ENCODE results near the gene SLC5A3. TPM values are rescaled to one million over a fixed set of nuclear protein-coding genes. Genes with fewer than 3 reads are reported as not detected.

Gene SLC5A3
- total RNA-seq, 1 experiment from 2014 or later: 12.3 TPM

- Histone ChIP-seq H3K27me3 (ENCODE audit: insufficient read depth, low read length) (no peaks in the 10 kb centered on the region), H2BK15ac (ENCODE audit: low read depth, low read length) (no peak overlapping the region), H3K27ac (ENCODE audit: insufficient read length, low read depth, low read length) (no peak overlapping the region), H3K14ac (ENCODE audit: insufficient read depth, low read length) (no peak overlapping the region), H2BK5ac (ENCODE audit: insufficient read length, low read length) (no peak overlapping the region), H3T11ph (ENCODE audit: low read length) (no peak overlapping the region), H4K8ac (replicated peaks; ENCODE audit: insufficient read length, low read depth, low read length) (no peak overlapping the region), H3K23me2 (ENCODE audit: insufficient read length, low read depth, low read length, poor library complexity, severe bottlenecking) (no peaks in the 10 kb centered on the region), H3K79me1 (ENCODE audit: insufficient read depth, low read depth, low read length, poor library complexity, severe bottlenecking) (no peaks in the 10 kb centered on the region), H4K91ac (ENCODE audit: insufficient read length, low read depth, low read length) (no peak overlapping the region), H3K4ac (ENCODE audit: low read depth, low read length) (no peak overlapping the region), H4K20me1 (ENCODE audit: control insufficient read depth, insufficient read depth, insufficient read length) (no peaks in the 10 kb centered on the region), H2BK120ac (ENCODE audit: low read depth, low read length, poor library complexity, severe bottlenecking) (no peak overlapping the region), H3K79me2 (ENCODE audit: insufficient read depth, low read length) (no peaks in the 10 kb centered on the region), H3K9ac (ENCODE audit: extremely low read depth, insufficient read length, low read length) (no peak overlapping the region), H4K5ac (ENCODE audit: insufficient read length, low read depth, low read length) (no peak overlapping the region), H2AK5ac (ENCODE audit: insufficient read length, low read length) (no peak overlapping the region), H3K18ac (ENCODE audit: insufficient read length, low read depth, low read length) (no peak overlapping the region), H3K4me1 (ENCODE audit: insufficient read depth, low read length) (peaks cover 1% of the 10 kb centered on the region; the same call in 1 of the 2 replicates), H3K4me2 (ENCODE audit: insufficient read depth, insufficient read length, low read length) (no peak overlapping the region), H2BK20ac (ENCODE audit: low read depth, low read length, poor library complexity, severe bottlenecking) (no peak overlapping the region), H3K23ac (ENCODE audit: insufficient read length, low read depth, low read length) (no peak overlapping the region), H2AFZ (ENCODE audit: low read length) (no peak overlapping the region), H2BK12ac (ENCODE audit: insufficient read length, low read depth, low read length) (no peak overlapping the region), H3K56ac (ENCODE audit: insufficient read length, low read depth, low read length) (no peak overlapping the region), H3K9me3 (ENCODE audit: control insufficient read depth, low read depth, low read length) (no peaks in the 10 kb centered on the region)
- no CpG with 5 or more reads among the region's 9 CpGs for WGBS (ENCODE audit: extremely low coverage, insufficient read length, low lambda C conversion rate)
- no peak for DNase-seq
- Mint-ChIP-seq H3K36me3 (ENCODE audit: insufficient read depth in 1 of 3, low read depth in 3 of 3) (peaks cover 0 to 3% (median 0%) of the 10 kb centered on the region in 3 experiments; a peak in 1 of 7 replicates), H3K27me3 (ENCODE audit: low read depth) (no peaks in the 10 kb centered on the region; the same call in 1 of the 2 replicates), H3K4me3 (no peak overlapping the region), H3K27ac (no peak overlapping the region), H3K4me1 (peaks cover 6 to 9% of the 10 kb centered on the region in 2 experiments), H3K9me3 (peaks cover 0 to 5% of the 10 kb centered on the region in 2 experiments; a peak in 1 of 5 replicates)
- TF ChIP-seq, protein P1, sequence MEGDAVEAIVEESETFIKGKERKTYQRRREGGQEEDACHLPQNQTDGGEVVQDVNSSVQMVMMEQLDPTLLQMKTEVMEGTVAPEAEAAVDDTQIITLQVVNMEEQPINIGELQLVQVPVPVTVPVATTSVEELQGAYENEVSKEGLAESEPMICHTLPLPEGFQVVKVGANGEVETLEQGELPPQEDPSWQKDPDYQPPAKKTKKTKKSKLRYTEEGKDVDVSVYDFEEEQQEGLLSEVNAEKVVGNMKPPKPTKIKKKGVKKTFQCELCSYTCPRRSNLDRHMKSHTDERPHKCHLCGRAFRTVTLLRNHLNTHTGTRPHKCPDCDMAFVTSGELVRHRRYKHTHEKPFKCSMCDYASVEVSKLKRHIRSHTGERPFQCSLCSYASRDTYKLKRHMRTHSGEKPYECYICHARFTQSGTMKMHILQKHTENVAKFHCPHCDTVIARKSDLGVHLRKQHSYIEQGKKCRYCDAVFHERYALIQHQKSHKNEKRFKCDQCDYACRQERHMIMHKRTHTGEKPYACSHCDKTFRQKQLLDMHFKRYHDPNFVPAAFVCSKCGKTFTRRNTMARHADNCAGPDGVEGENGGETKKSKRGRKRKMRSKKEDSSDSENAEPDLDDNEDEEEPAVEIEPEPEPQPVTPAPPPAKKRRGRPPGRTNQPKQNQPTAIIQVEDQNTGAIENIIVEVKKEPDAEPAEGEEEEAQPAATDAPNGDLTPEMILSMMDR (conservative IDR thresholded peaks at IDR 0.05): no peak
Observed at GRCh38 chr21:34027721-34028461, 45.5 kb upstream of the SLC5A3 start.
